ENCODE measurements around the gene HMG20B. TPM values are rescaled to one million over a fixed set of nuclear protein-coding genes. Genes with fewer than 3 reads are reported as not detected.

The HMG20B gene
- total RNA-seq, 1 donor from 2014 or later, result 94.9 TPM

GRCh38 chr19:3586707-3587346 lies 14.1 kb downstream of the HMG20B start:
- DNase-seq (ENCODE audit: low spot score in 2 of 2, unreplicated experiment in 2 of 2), result no peak
- Mint-ChIP-seq H3K27me3 (ENCODE audit: low read depth) (peaks cover 57% of the 10 kb centered on the region), H3K4me1 (no peaks in the 10 kb centered on the region), H3K27ac (no peak overlapping the region), H3K9me3 (no peaks in the 10 kb centered on the region), H3K36me3 (no peaks in the 10 kb centered on the region), H3K4me3 (no peak overlapping the region)
- TF ChIP-seq CTCF (IDR thresholded peaks at IDR 0.05; ENCODE audit: unreplicated experiment), result no peak

- Mint-ChIP-seq H3K27ac (no peak overlapping the region), H3K36me3 (no peaks in the 10 kb centered on the region), H3K4me1 (no peaks in the 10 kb centered on the region), H3K4me3 (no peak overlapping the region), H3K27me3 (ENCODE audit: low read depth) (peaks cover 54% of the 10 kb centered on the region), H3K9me3 (no peaks in the 10 kb centered on the region)
- TF ChIP-seq CTCF (IDR thresholded peaks at IDR 0.05; ENCODE audit: unreplicated experiment), result no peak
- DNase-seq (ENCODE audit: low spot score in 2 of 2, unreplicated experiment in 2 of 2), result no peak
Observed at GRCh38 chr19:3589439-3589838, 16.7 kb downstream of the HMG20B start.

- Mint-ChIP-seq H3K36me3 (no peaks in the 10 kb centered on the region), H3K27ac (no peak overlapping the region), H3K9me3 (no peaks in the 10 kb centered on the region), H3K4me3 (no peak overlapping the region), H3K27me3 (ENCODE audit: low read depth) (peaks cover 53% of the 10 kb centered on the region), H3K4me1 (no peaks in the 10 kb centered on the region)
- no peak for TF ChIP-seq CTCF (IDR thresholded peaks at IDR 0.05; ENCODE audit: unreplicated experiment)
- DNase-seq (ENCODE audit: low spot score in 2 of 2, unreplicated experiment in 2 of 2), result no peak
Observed at GRCh38 chr19:3589949-3590348, 17.2 kb downstream of the HMG20B start.

- Mint-ChIP-seq H3K9me3 (no peaks in the 10 kb centered on the region), H3K27me3 (ENCODE audit: low read depth) (peaks cover 48% of the 10 kb centered on the region), H3K27ac (no peak overlapping the region), H3K36me3 (no peaks in the 10 kb centered on the region), H3K4me3 (no peak overlapping the region), H3K4me1 (no peaks in the 10 kb centered on the region)
- DNase-seq (ENCODE audit: low spot score in 2 of 2, unreplicated experiment in 2 of 2), result no peak
- TF ChIP-seq CTCF (IDR thresholded peaks at IDR 0.05; ENCODE audit: unreplicated experiment), result no peak
Observed at GRCh38 chr19:3590991-3591659, 18.4 kb downstream of the HMG20B start.

- no peak overlapping the region for H3K27ac Mint-ChIP-seq
- TF ChIP-seq CTCF (IDR thresholded peaks at IDR 0.05; ENCODE audit: unreplicated experiment), result no peak
- no peaks in the 10 kb centered on the region for H3K4me1 Mint-ChIP-seq
- H3K36me3 Mint-ChIP-seq, result no peaks in the 10 kb centered on the region
- no peaks in the 10 kb centered on the region for H3K9me3 Mint-ChIP-seq
- H3K4me3 Mint-ChIP-seq, result no peak overlapping the region
- peaks cover 39% of the 10 kb centered on the region for H3K27me3 Mint-ChIP-seq (ENCODE audit: low read depth)
- DNase-seq (ENCODE audit: low spot score in 2 of 2, unreplicated experiment in 2 of 2), result no peak
Observed at GRCh38 chr19:3591876-3592613, 19.3 kb downstream of the HMG20B start.
